HepG2 (cell line): ENCODE measurements around the gene SWI5. TPM values are rescaled to one million over a fixed set of nuclear protein-coding genes. Genes with fewer than 3 reads are reported as not detected.

Experiments
- ATAC-seq: fragments of 200-7000 bp; cut with Tn5 transposase; 3 replicates; pipeline ENCODE4 v1.9.1; 2020; ENCODE audit warnings: mild to moderate bottlenecking, moderate library complexity
- BruUV-seq: library from RNA; stranded (reverse); fragments of 400-500 nt; replicated peaks from 2 replicates; lab custom pipeline; 2021; lab: Mats Ljungman, UMichigan
- CTCF ChIA-PET: fragments of 300-600 bp; formaldehyde crosslinking; extraction: SDS; loops from one replicate; lab custom pipeline; 2021; ENCODE audit warnings: low total read pairs, inconsistent platforms, low intra/inter-chr PET ratio; lab: Yijun Ruan, JAX
- POLR2A ChIA-PET: fragments of 350-600 bp; sonication (Branson Sonifier 250); formaldehyde crosslinking; loops from one replicate; lab custom pipeline; 2020; ENCODE audit warnings: antibody characterized with exemption, inconsistent platforms; lab: Yijun Ruan, JAX
- DNase-seq: peaks from one replicate; pipeline ENCODE4 v3.0.0-alpha.2; 2015; ENCODE audit warnings: low spot score
- FAIRE-seq: peaks from 3 replicates; lab custom pipeline; 2011; peaks lifted over from hg19 to GRCh38; lab: Jason Lieb, UNC
- H2AFZ ChIP-seq: one replicate; pipeline ENCODE4 v1.6.1; 2011; ENCODE audit warnings: low read length, inconsistent platforms
- H3K27ac ChIP-seq: fragments of 300-600 bp; 3 replicates; pipeline ENCODE4 v1.8.0; 2011; ENCODE audit warnings: mixed run types, mild to moderate bottlenecking, mixed read lengths, low read length, inconsistent platforms; ENCODE audit not compliant: insufficient read depth; ENCODE audit errors: extremely low read length
- H3K27me3 ChIP-seq, 2 experiments: fragments of 200-600 bp in 1 of 2; 2 replicates in 1 of 2; 3 replicates in 1 of 2; pipeline versions ENCODE4 v1.6.0 to v1.8.0; 2011; ENCODE audit warnings: low read length in 2 of 2, mild to moderate bottlenecking in 2 of 2, moderate library complexity in 2 of 2, inconsistent platforms in 1 of 2; ENCODE audit not compliant: insufficient read depth in 2 of 2, control insufficient read depth in 1 of 2
- H3K36me3 ChIP-seq, 2 experiments: fragments of 200-600 bp in 1 of 2; replicated peaks in 1 of 2; 2 replicates in 1 of 2; 3 replicates in 1 of 2; pipeline versions ENCODE4 v1.5.1 to v1.8.0; 2011; ENCODE audit warnings: low read length in 2 of 2, inconsistent platforms in 1 of 2; ENCODE audit not compliant: insufficient read depth in 2 of 2, control insufficient read depth in 1 of 2
- H3K4me1 ChIP-seq: 2 replicates; pipeline ENCODE4 v1.5.1; 2012; ENCODE audit warnings: low read length, inconsistent platforms; ENCODE audit not compliant: insufficient read depth
- H3K4me2 ChIP-seq: 2 replicates; pipeline ENCODE4 v1.6.0; 2011; ENCODE audit warnings: low read depth, low read length, inconsistent platforms
- H3K4me3 ChIP-seq, 3 experiments: fragments of 200-600 bp in 1 of 3; sonication (generic), shearing (Covaris generic) in 1 of 3; replicated peaks in 1 of 3; 2 replicates each; pipeline ENCODE4 v1.5.1; 2011 to 2016; ENCODE audit warnings: low read length in 3 of 3, inconsistent platforms in 2 of 3, low read depth in 2 of 3, mild to moderate bottlenecking in 2 of 3, control low read depth in 1 of 3, mixed read lengths in 1 of 3; ENCODE audit not compliant: insufficient read depth in 1 of 3
- H3K79me2 ChIP-seq: one replicate; pipeline ENCODE4 v1.6.1; 2011; ENCODE audit warnings: low read length, inconsistent platforms; ENCODE audit not compliant: insufficient read depth
- H3K9ac ChIP-seq: 2 replicates; pipeline ENCODE4 v1.6.0; 2011; ENCODE audit warnings: mild to moderate bottlenecking, low read depth, low read length, inconsistent platforms; ENCODE audit not compliant: insufficient read depth
- H3K9me3 ChIP-seq: 2 replicates; pipeline ENCODE4 v1.5.1; 2012; ENCODE audit warnings: mild to moderate bottlenecking, low read length
- H4K20me1 ChIP-seq: 2 replicates; pipeline ENCODE4 v1.6.0; 2011; ENCODE audit warnings: inconsistent platforms, mild to moderate bottlenecking, low read length, moderate library complexity; ENCODE audit not compliant: insufficient read depth
- IKZF1 ChIP-seq: fragments of 450-650 bp; IDR thresholded peaks from 2 replicates; pipeline ENCODE4 v1.7.1; 2016
- IRF2 ChIP-seq: IDR thresholded peaks from 2 replicates; pipeline ENCODE4 v1.6.1; 2018; ENCODE audit warnings: missing genetic modification reagents, missing compliant biosample characterization
- KLF16 ChIP-seq, 2 experiments: sonication (generic) in 1 of 2; formaldehyde crosslinking in 1 of 2; IDR thresholded peaks; 2 replicates each; pipeline versions ENCODE4 v1.6.1 to v1.8.0; 2016 to 2023; ENCODE audit warnings: missing genetic modification reagents in 2 of 2, missing compliant biosample characterization in 1 of 2
- PAXIP1 ChIP-seq: sonication (generic); formaldehyde crosslinking; conservative IDR thresholded peaks from 2 replicates; pipeline ENCODE4 v1.4.0; 2020; ENCODE audit warnings: mild to moderate bottlenecking, missing genetic modification reagents, moderate library complexity
- PRDM15 ChIP-seq: sonication (generic); formaldehyde crosslinking; IDR thresholded peaks from 2 replicates; pipeline ENCODE4 v1.4.0; 2020; ENCODE audit warnings: missing genetic modification reagents
- RCOR2 ChIP-seq: IDR thresholded peaks from 2 replicates; pipeline ENCODE4 v1.6.1; 2016; ENCODE audit warnings: missing biosample characterization, missing genetic modification reagents
- SSRP1 ChIP-seq: IDR thresholded peaks from 2 replicates; pipeline ENCODE4 v1.6.1; 2016; ENCODE audit warnings: control low read depth
- ZBTB20 ChIP-seq: sonication (generic); formaldehyde crosslinking; IDR thresholded peaks from 2 replicates; pipeline ENCODE4 v1.8.1; 2023; ENCODE audit warnings: missing genetic modification reagents, low read depth, mild to moderate bottlenecking, borderline replicate concordance
- ZBTB34 ChIP-seq: sonication (generic); formaldehyde crosslinking; IDR thresholded peaks from 2 replicates; pipeline ENCODE4 v1.8.0; 2022; ENCODE audit warnings: mild to moderate bottlenecking, missing genetic modification reagents
- ZFP36 ChIP-seq: fragments of 150-350 bp; IDR thresholded peaks from 2 replicates; pipeline ENCODE4 v1.6.1; 2018; ENCODE audit warnings: borderline replicate concordance, low read length, low read depth; ENCODE audit not compliant: partially characterized antibody
- ZNF121 ChIP-seq: sonication (generic); formaldehyde crosslinking; IDR thresholded peaks from 2 replicates; pipeline ENCODE4 v1.5.0; 2020; ENCODE audit warnings: mild to moderate bottlenecking, missing genetic modification reagents
- ZNF431 ChIP-seq: sonication (generic); formaldehyde crosslinking; IDR thresholded peaks from 2 replicates; pipeline ENCODE4 v1.9.0; 2022; ENCODE audit warnings: missing genetic modification reagents, low read depth, mild to moderate bottlenecking, borderline replicate concordance
- ZNF761 ChIP-seq: sonication (generic); formaldehyde crosslinking; conservative IDR thresholded peaks from 2 replicates; pipeline ENCODE4 v1.4.0; 2020; ENCODE audit warnings: mild to moderate bottlenecking, missing genetic modification reagents
- WGBS: methylation state at CpG from one replicate; pipeline ENCODE4 v1.1.6; 2017; ENCODE audit warnings: low lambda C conversion rate; 5-methylcytosine and 5-hydroxymethylcytosine counted together
- in situ Hi-C: cut with HindIII; loops from 2 replicates; pipeline ENCODE4 v1.10.0; 2017; ENCODE audit warnings: low pct_unique_long_range_greater_than_20kb; ENCODE audit not compliant: extremely low pct_ligation_motif_present
- intact Hi-C: fragments of 100-400 bp; cut with micrococcal nuclease; formaldehyde crosslinking; loops from one replicate; pipeline ENCODE4 v1.10.0; 2022; ENCODE audit not compliant: unreplicated experiment
- polyA plus RNA-seq, 8 experiments: library from polyadenylated mRNA; depleted of rRNA in 3 of 8; stranded (reverse) in 7 of 8; unstranded in 1 of 8; fragments of >200 nt; fragmentation: Illumina TruSeq in 4 of 8; extraction: Trizol in 4 of 8; gene quantifications; 2 replicates each; pipeline versions ENCODE4 v1.2.1 to v1.2.3, GENCODE V29; 2011 to 2016; ENCODE audit warnings: low read depth in 4 of 8, missing spikeins in 1 of 8, mixed read lengths in 1 of 8; ENCODE audit not compliant: insufficient read depth in 1 of 8
- total RNA-seq, 5 experiments: library from RNA; depleted of rRNA; stranded (reverse); fragments of >200 nt; fragmentation: Illumina TruSeq; extraction: Trizol; gene quantifications; 2 replicates each; pipeline ENCODE4 v1.2.3, GENCODE V29; 2016; ENCODE audit warnings: low read depth in 1 of 5

SWI5 gene
- total and polyA plus RNA-seq, 2 of the 13 experiments (the other 11 are each of a cell fraction or from before 2014, with no cell fraction given): 39.2 to 41.0 TPM

GRCh38 chr9:128296340-128297220 is 20.5 kb downstream of the SWI5 start:
- ATAC-seq (peak; percentile 75), DNase-seq (peak; percentile 46), FAIRE-seq (peak; percentile 21)
- WGBS: 4% methylated on average over 15 of the region's 16 CpGs
- Histone ChIP-seq H3K4me2 (peak overlapping the region; percentile 85), H4K20me1 (no peaks in the 10 kb centered on the region), H3K9ac (peak overlapping the region; percentile 46), H3K9me3 (no peaks in the 10 kb centered on the region), H3K4me1 (peaks cover 36% of the 10 kb centered on the region), H2AFZ (no peak overlapping the region), H3K27ac (peak overlapping the region; percentile 71), H3K4me3 (peak overlapping the region; percentile 25 to 69 (median 40); a peak in 4 of 6 replicates), H3K36me3 (no peaks in the 10 kb centered on the region), H3K79me2 (no peaks in the 10 kb centered on the region), H3K27me3 (no peaks in the 10 kb centered on the region; a peak in 2 of 5 replicates)
- ChIA-PET POLR2A (interaction anchor here (1.0 to 2.8 kb wide), 13 partner anchors 10 to 137 kb away, joined by 3 to 34 read pairs (median 7); partner anchors contain the start of genes BBLN, GOLGA2, SLC27A4 and SWI5), CTCF (interaction anchor here (3.1 kb wide), 1 partner anchor 45 kb away, joined by 29 read pairs; the partner anchor contains the start of gene SLC27A4)
- intact Hi-C loops: loop anchor here (2.0 to 5.0 kb wide), 2 partner anchors 26 to 116 kb away; partner anchors contain the start of genes COQ4 and TRUB2
- no TSS peak for BruUV-seq
- in situ Hi-C loops: loop anchor here (5.0 kb wide), 2 partner anchors 46 to 116 kb away; partner anchors contain the start of gene SLC27A4
- peak; percentile 27; the same call in 1 of the 2 replicates for TF ChIP-seq IRF2 (CRISPR knock-in tag)
- TF ChIP-seq ZBTB20 (CRISPR knock-in tag): peak; percentile 42; the same call in 1 of the 2 replicates
- TF ChIP-seq ZNF121 (CRISPR knock-in tag): 0 out of 2 replicates have a peak, but pooled peaks have one; percentile 17
- 0 out of 2 replicates have a peak, but pooled peaks have one; percentile 37 for TF ChIP-seq ZNF431 (CRISPR knock-in tag)
- peak in 1 of 2 experiments; percentile 33; a peak in 1 of 4 replicates for TF ChIP-seq KLF16 (CRISPR knock-in tag; IDR thresholded peaks at IDR 0.05)
- no peak for TF ChIP-seq ZBTB34 (CRISPR knock-in tag)
- TF ChIP-seq ZFP36: no peak
- peak; percentile 52; the same call in 1 of the 2 replicates for TF ChIP-seq PAXIP1
- TF ChIP-seq ZNF761 (CRISPR knock-in tag): peak; percentile 71; the same call in 1 of the 2 replicates
- no peak for TF ChIP-seq IKZF1
- peak; percentile 27; the same call in 1 of the 2 replicates for TF ChIP-seq SSRP1 (CRISPR knock-in tag)
- TF ChIP-seq PRDM15: no peak
- peak; percentile 22; the same call in 1 of the 2 replicates for TF ChIP-seq RCOR2 (CRISPR knock-in tag)
